ENCODE data around the gene RGS8. TPM values are rescaled to one million over a fixed set of nuclear protein-coding genes. Genes with fewer than 3 reads are reported as not detected.
A peak's percentile ranks its signal among the peaks of the same experiment; 100 is the strongest.

Gene RGS8
- total and polyA plus RNA-seq, 11 donors, result 0.05 to 0.23 (median 0.11) TPM; not detected in 8

DNA sequence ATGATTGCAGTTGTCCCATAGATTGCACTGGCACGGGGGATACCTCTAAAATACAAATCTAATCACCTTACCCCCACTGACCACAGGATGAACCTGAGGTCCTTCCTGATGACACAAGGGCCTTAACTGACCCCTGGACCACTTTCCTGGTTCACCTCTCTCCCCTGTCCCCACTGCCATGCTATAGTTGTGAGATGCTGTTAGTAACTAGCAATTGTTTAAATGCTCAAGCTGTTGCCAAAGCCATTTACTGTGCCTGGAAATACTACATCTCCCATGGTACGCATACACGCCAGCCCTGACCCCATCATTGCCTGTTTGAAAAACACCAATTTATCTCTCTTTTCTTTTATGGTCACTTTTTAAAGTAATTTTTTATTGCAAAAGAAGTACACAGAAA, 29.1 kb upstream of the RGS8 start:
- ATAC-seq, result no peak
- no peak overlapping the region for H3K4me3 ChIP-seq

DNA sequence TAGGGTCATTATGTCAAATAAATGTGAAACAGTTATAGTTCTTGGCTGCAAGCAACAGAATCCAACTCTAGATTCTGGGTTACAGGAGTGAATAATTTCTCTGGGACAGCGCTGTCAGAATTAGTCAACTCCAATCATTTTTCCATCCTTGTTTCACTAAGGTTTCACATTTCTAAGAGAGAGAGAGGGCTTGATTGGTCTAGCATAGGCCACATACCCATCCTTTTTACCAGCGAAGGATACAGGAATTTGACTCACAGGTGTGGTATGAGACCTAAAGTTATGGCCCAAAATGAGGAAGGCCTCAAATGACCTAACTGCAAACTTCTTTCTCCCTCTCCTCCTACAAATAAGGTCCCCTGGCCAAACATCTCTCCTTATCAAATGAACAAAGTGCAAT, 25.5 kb upstream of the RGS8 start:
- ATAC-seq (no peak), DNase-seq (no peak)
- Histone ChIP-seq H3K4me3 (no peak overlapping the region), H3K27me3 (no peaks in the 10 kb centered on the region), H3K4me1 (peaks cover 0 to 4% (median 0%) of the 10 kb centered on the region in 12 donors), H3K9me3 (no peaks in the 10 kb centered on the region), H3K27ac (no peak overlapping the region), H3K36me3 (no peaks in the 10 kb centered on the region)
- TF ChIP-seq, protein P1, sequence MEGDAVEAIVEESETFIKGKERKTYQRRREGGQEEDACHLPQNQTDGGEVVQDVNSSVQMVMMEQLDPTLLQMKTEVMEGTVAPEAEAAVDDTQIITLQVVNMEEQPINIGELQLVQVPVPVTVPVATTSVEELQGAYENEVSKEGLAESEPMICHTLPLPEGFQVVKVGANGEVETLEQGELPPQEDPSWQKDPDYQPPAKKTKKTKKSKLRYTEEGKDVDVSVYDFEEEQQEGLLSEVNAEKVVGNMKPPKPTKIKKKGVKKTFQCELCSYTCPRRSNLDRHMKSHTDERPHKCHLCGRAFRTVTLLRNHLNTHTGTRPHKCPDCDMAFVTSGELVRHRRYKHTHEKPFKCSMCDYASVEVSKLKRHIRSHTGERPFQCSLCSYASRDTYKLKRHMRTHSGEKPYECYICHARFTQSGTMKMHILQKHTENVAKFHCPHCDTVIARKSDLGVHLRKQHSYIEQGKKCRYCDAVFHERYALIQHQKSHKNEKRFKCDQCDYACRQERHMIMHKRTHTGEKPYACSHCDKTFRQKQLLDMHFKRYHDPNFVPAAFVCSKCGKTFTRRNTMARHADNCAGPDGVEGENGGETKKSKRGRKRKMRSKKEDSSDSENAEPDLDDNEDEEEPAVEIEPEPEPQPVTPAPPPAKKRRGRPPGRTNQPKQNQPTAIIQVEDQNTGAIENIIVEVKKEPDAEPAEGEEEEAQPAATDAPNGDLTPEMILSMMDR (IDR thresholded peaks at IDR 0.05), result no peak
- TF ChIP-seq POLR2A (IDR thresholded peaks at IDR 0.05), result no peak
- WGBS, 4 donors, result 94 to 98% (median 96%) methylated on average over 2 of the region's 2 CpGs
- intact Hi-C loops (cut with DNase I), result loop anchor here in 1 of 10 donors (5.0 kb wide), 1 partner anchor 57 kb away; no protein-coding TSS in a partner anchor

More for the DNA sequence above, 29.1 kb upstream of the RGS8 start:
- WGBS, 4 donors, result 89 to 98% (median 94%) methylated on average over 3 of the region's 3 CpGs
- H3K36me3 ChIP-seq, result no peaks in the 10 kb centered on the region
- no peaks in the 10 kb centered on the region for H3K9me3 ChIP-seq
- H3K27me3 ChIP-seq, result no peaks in the 10 kb centered on the region
- H3K27ac ChIP-seq, result no peak overlapping the region
- intact Hi-C loops (cut with DNase I), result no loop called here
- no peak for DNase-seq
- no peaks in the 10 kb centered on the region for H3K4me1 ChIP-seq
- no peak for TF ChIP-seq POLR2A (IDR thresholded peaks at IDR 0.05)
- TF ChIP-seq, protein P1 (IDR thresholded peaks at IDR 0.05), result no peak

DNA sequence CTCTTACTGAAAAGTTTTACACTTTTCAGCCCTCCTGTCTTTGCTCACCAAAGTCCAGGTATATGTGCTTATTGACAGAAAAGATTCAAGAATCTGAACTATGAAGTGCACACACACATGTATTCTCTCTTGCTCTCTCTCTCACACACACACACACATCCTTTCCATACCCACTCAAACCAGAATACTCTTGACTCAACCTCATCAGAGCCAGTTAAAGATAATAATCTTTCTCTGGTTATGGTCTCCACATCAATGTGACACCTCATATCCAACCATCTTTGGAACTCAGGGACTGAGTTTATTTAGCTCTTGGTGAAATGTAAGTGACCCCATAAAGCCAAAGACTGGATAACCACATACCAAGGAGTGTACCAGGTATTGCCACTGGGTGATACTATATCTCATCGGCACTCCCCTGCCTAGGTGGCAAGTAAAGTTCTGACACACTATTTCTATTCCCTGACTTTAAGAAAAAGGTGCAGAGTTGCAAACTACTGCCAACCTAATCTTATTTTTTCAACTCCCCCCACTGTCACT, 24.9 kb upstream of the RGS8 start:
- Histone ChIP-seq H3K27me3 (no peaks in the 10 kb centered on the region), H3K27ac (no peak overlapping the region), H3K9me3 (no peaks in the 10 kb centered on the region), H3K4me3 (no peak overlapping the region), H3K4me1 (peaks cover 0 to 4% (median 0%) of the 10 kb centered on the region in 12 donors), H3K36me3 (no peaks in the 10 kb centered on the region)
- no peak for ATAC-seq
- intact Hi-C loops (cut with DNase I), result loop anchor here in 1 of 10 donors (5.0 kb wide), 1 partner anchor 58 kb away; no protein-coding TSS in a partner anchor
- no peak for DNase-seq
- TF ChIP-seq POLR2A (IDR thresholded peaks at IDR 0.05), result no peak
- TF ChIP-seq, protein P1 (IDR thresholded peaks at IDR 0.05), result no peak
- WGBS, 4 donors, result 89 to 97% (median 96%) methylated on average over 1 of the region's 1 CpG

DNA sequence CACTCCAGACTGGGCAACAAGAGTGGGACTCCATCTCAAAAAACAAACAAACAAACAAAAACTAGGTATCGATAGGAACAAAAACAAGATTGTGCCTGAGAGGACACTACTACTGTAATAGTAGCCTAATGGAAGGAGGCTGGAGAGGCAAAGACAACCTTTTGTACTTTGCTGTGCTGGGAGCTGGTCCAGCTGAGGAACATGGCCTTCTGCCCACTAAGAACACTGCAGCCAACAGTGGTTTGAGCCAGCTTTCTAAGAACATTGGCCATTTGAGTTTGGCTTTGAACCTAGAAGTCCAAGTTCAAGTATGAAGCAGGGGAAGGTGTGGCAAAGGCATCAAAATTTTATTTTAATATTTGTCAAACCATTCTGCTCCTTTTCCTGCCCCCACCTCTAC, 22.7 kb upstream of the RGS8 start:
- intact Hi-C loops (cut with DNase I), result loop anchor here in 1 of 10 donors (5.0 kb wide), 1 partner anchor 60 kb away; no protein-coding TSS in a partner anchor
- 46 to 70% (median 53%) methylated on average over 1 of the region's 1 CpG for WGBS, 4 donors
- Histone ChIP-seq H3K4me3 (no peak overlapping the region), H3K27ac (no peak overlapping the region), H3K9me3 (no peaks in the 10 kb centered on the region), H3K36me3 (no peaks in the 10 kb centered on the region), H3K4me1 (peaks cover 0 to 4% (median 0%) of the 10 kb centered on the region in 12 donors), H3K27me3 (no peaks in the 10 kb centered on the region)
- ATAC-seq (peak; percentile 90 to 95 (median 94)), DNase-seq (peak in 4 of 5 donors; percentile 30 to 66 (median 39))
- TF ChIP-seq, protein P1 (IDR thresholded peaks at IDR 0.05), result no peak
- no peak for TF ChIP-seq POLR2A (IDR thresholded peaks at IDR 0.05)

All from heart left ventricle (tissue), 16 donors.